Activated CD4-positive, alpha-beta T cell treated with anti-CD3 and anti-CD28 coated beads, Interleukin-2, amount 50 U/mL, for 24 hours (primary cell): ENCODE measurements around the gene MFSD2B.
"Not testable (repeated sequence)": the region's sequence is repeated elsewhere in the genome, so short reads cannot be mapped to it uniquely, and the experiment has no call there.

ENCODE experiments used
- DNase-seq, 2 donors: peaks; one replicate each; pipeline ENCODE4 v3.0.0-alpha.2; 2020; ENCODE audit warnings: low read depth in 1 of 2, low spot score in 1 of 2

Gene MFSD2B, protein sequence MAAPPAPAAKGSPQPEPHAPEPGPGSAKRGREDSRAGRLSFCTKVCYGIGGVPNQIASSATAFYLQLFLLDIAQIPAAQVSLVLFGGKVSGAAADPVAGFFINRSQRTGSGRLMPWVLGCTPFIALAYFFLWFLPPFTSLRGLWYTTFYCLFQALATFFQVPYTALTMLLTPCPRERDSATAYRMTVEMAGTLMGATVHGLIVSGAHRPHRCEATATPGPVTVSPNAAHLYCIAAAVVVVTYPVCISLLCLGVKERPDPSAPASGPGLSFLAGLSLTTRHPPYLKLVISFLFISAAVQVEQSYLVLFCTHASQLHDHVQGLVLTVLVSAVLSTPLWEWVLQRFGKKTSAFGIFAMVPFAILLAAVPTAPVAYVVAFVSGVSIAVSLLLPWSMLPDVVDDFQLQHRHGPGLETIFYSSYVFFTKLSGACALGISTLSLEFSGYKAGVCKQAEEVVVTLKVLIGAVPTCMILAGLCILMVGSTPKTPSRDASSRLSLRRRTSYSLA

DNA sequence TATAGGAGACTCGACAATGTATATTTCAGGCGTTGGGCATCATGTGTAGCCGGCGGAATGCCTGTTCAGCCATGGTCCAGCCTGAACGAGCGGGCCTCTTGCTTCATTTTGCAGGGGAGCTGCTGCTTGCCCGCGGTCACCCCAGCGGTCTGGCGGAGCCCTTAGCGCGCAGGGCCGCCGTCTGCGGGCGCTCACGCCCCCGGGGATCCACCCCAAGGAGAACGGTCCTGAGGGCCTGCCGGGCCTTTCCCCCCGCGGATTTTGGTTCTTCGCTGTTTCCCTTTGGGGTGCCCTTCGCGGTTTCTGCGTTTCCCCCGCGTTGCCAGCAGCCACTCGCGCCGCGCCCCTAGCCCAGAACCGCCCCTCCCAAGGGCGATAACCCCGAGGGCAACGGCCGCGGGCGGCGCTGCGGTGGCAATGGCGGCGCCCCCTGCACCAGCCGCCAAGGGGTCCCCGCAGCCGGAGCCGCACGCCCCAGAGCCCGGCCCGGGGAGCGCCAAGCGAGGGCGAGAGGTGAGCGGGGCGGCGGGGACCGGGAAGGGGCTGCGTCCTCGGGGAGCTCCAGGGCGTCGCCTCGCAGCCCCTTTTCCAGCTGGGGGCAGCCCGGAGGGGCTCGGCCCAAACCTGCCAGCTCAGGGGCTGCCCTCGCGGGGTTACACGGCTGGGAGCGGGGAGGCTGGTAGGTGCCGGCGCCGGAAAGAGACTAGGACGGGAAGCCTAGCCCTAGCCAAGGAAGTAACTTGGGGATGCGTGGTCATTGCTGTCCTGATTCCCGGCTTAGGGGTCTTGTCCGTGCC is at the start of gene MFSD2B:
TSS of gene MFSD2B (plus strand) at position 406 of the 797 bp plus-strand sequence. CDS start at position 418, 12 bp downstream.
- DNase-seq = no peak

DNA sequence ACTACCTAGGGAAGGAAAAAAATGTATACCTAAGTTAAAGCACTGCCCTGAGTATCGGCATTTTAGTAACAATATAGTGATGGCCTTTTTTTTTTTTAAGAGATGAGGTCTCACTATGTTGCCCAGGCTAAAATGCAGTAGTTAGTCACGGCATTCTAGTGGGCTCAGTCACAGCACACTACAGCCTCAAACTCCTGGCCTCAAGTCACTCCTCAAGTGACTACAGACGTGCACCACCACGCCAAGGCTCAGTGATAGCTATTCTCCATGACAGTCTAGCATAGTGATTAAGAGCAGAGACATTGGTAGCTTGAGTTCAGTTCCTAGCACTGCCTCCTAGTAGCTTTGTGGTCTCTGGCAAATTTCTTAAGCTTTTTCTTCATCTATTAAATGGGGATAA is 42.0 kb upstream of the MFSD2B start:
- DNase-seq = no peak

DNA sequence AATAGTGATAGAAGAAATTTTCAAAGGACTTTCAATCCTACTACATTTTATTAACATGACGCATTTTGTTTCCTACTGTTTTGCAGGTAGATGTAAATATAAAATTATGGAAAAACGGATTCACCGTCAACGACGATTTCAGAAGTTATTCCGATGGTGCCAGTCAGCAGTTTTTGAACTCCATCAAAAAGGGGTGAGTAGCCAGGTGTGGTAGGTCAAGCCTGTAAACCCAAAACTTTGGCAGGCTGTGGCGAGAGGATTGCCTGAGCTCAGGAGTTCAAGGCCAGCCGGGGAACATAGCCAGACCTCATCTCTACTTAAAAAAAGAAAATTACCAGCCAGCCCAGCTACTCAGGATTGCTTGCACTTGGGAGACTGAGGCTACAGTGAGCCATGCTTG is 33.0 kb upstream of the MFSD2B start:
- DNase-seq = no peak

DNA sequence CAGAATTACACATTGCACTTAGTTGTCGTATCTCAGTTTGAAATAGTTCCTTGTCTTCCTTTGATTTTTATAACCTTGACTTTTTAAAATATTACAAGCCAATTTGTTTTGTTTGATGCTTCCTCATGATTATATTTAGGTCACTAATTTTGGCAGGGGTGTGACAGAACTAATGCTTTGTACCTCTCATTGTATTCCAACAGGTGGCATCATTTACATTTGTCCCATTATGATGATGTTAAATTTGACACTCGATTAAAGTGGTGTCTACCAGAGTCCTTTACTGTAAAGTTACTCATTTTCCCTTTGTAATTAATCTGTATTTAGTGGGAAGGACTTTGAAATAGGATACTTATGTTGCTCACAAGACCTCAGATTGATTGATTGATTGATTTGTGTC is 21.5 kb upstream of the MFSD2B start:
- no peak for DNase-seq

DNA sequence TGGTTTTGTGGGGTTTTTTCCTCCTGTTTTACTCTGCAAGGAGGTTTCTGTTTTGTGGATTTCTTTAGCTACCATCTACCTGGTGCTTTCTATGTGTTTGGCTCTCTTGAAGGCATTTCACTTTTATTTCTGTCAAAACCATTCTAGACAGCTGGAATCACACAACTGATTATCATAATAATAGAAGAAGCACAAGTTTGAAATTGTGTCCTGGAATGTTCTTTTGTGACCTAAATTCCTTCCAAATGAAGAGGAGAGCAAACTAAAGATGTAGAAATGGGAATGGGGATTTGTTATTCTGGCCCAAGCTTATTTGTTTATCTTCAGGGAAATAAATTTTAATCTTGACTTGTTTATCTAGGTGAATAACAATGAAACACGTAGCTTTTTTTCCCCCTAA is 17.0 kb upstream of the MFSD2B start:
- DNase-seq = no peak

DNA sequence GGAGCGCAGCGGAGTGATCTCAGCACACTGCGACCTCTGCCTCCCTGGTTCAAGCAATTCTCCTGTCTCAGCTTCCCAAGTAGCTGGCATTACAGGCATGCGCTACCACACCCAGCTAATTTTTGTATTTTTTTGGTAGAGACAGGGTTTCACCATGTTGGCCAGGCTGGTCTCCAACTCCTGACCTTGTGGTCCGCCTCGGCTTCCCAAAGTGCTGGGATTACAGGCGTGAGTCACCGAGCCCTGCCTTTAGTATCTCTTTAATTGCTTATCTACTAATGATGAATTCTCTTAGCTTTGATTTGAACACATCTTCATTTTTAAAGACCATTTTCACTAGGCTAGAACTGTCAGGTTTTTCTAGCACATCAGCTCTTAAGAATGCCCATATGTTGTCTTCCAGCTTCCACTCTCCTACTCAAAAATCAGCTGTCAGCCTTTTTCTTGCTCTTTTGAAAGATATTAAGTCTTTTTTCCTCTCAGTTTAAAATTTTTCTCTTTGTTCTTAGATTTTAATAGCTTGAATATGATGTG is 16.1 kb upstream of the MFSD2B start:
- no peak for DNase-seq

DNA sequence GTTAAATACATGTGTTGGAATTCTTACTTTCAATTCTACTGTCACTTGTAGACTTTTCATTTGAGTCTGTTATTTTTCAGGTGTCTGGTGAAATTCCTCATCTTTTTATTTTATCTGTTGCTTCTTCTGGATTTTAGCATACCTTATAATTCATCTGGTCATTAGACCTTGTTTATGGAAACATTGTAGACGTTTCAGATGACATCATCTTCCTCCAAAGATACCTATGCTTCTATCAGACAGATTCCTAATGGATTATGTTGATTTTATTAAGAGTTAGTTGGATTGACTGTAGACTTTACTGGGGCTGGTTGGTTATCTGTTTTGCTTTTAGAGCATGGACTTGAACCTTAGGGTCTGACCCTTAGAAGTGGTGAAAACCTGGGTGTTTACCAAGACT is 15.3 kb upstream of the MFSD2B start:
- no peak for DNase-seq

DNA sequence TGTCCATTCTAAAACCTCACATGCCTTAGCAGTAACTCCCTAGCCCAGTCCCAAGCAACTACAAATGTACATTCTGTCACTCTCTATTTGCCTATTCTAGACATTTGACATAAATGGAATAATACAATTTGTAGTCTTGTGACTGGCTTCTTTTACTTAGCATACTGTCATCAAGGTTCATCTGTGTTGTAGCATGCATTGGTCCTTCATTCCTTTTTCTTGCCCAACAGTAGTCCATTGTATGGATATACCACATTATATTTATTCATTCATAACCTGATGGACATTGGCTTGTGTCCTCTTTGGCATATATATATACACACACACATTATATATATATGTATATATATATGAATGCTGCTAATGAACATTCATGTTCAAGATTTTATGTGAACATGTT is 2.2 kb upstream of the MFSD2B start:
- DNase-seq = no peak

DNA sequence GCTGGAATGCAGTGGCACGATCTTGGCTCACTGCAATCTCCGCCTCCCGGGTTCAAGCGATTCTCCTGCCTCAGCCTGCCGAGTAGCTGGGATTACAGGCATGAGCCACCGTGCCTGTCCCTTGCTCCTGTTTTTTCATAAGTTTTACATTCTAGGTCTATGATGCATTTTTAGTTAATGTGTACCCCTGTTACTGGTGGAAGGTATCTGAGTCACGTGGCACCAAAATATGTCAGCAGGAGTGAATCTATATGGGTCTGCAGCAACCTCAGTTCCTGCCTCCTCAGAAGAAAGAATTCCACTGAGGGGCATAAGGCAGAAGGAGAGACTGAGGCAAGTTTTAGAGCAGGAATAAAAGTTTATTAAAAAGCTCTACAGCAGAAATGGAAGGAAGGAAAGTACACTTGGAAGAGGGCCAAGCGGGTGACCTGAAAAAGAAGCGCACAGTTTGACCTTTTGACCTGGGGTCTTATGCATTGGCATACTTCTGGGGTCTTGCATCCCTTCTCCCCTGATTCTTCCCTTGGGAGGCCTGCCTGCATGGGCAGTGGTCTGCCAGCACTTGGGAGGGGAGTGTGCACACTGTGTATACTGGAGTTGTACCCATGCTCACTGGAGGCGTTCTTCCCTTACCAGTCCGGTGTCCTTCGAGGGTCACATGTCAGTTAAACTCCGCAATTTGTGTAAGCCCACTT is 1.1 kb upstream of the MFSD2B start:
- DNase-seq = no peak

DNA sequence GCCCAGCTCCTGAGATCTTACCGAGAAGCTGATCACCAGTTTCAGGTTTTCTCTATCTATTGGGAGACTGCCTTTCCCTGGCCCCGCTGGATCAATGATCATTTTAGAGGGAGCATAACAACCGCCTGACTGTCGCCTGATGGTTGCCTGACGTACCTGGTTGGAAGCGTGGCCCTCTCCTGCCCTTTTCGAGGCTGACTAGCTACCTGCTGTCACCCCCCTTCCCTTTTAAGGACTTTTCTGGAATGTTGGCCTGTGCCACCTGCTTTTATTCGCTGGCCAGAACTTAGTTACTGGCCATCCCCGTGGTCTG is 562 bp upstream of the MFSD2B start:
- DNase-seq = no peak

DNA sequence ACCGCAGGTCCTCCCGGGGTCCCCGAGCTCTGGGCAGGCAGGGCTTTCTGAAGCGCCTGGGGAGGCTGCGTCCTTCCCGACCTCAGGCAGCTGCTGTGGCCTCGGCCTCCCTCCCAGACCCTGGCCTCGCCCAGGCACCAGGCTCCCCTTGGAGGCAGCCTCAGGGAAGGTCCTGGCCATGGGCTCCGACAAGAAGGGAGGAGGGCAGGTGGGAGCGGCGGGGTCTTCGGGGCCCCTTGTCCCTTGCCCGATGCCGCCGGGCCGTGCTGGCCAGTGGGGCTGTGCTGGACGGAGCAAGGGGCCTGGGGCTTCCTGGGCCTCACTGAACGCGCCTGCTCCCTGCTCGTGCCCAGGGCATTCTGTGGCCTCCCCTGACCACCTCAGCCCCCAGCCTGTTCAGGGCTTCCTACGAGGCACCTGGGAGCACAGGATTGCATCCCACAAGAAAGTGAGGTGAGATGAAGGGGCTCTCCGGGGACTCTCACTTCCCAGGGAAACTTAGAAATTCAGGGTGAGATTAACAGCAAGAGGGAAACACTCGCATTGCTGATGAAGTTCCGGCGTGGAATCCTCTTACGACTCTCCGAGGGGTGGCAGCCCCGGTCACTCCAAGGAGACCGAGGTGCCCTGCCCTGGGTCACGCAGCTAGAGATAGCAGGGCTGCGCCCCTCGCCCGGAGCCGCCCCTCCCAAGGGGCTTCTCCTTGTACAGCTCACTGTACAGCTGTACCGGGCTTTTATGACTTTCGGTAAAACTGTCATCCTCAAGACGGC is 778 bp downstream of the MFSD2B start:
- no peak for DNase-seq

DNA sequence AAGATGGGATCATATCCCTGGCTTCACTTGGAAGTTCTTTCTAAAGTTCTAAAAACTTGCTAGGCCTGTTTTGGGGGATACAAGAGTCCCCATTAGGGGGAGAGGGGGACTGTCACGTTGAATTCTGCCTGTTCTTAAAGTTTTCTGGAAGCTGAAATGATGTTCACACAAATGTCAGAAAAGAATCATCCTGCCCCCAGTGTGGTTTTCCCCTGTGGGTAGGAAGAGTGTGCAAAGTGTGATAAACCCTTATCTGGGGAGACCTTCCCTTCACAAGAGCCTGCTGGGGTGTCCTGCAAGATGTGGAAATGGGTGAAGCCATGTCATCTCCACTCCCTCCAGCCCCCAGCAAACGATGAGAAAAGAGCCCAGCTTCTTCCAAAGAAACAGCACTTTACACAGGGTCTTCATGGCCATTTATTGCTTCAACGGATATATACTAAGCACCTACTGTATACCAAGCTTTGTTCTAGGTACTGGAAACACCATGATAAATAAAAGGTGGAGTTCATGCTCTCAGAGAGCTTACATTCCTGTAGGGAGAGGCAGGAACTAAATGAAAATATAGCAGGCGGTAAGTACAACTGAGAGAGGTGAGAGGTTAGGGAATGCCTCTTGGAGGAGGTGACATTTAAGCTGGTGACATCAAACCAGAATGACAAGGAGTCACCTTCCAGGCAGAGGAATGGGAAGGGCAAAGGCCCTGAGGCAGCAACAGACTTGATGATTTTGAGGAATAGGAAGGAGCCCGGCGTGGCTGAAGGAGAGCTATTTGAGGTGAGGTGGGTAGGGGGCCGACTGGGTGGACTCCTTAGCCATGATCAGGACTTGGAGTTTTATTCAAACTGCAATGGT is 1.6 kb downstream of the MFSD2B start:
- no peak for DNase-seq

DNA sequence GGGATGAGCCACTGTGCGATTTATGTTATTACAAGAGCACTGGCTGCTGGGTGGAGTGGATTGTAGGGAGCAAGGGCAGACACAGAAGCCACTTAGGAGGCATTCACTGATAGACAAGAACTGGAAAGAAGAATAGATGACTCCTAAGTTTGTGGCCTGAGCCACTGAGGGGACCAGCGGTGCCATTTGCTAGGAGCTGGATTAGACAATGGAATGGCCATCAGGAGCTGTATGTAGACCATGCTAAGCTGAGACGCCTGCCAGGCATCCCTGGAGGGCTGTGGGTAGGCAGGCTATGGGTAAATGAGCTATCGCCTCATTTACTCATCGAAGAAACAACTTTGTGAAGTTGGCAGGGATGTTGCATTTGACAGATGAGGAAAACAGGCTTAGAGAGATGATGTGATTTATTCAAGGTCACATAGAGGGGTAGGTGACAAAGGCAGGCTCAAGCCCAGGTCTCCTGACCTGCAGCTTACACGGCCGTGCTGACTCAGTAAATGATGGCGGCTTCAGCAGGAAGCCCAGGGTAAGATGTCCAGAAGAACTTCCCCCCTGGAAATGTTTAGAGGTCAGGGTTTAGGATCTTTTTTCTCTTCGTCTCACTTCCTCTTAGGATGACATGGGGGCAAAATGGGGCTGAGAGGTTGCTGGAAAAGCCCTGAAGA is 2.8 kb downstream of the MFSD2B start:
- no peak for DNase-seq

DNA sequence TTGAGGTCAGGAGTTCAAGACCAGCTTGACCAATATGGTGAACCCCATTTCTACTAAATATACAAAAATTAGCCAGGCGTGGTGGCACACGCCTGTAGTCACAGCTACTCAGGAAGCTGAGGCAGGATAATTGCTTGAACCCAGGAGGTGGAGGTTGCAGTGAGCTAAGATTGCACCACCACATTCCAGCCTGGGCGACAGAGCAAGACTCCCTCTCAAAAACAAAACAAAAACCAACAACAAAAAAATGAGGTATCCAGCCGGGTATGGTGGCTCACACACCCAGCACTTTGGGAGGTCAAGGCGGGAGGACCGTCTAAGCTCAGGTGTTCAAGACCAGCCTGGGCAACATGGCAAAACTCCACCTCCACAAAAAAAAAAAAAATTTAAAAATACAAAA is 5.0 kb downstream of the MFSD2B start:
- DNase-seq = not testable (repeated sequence)

DNA sequence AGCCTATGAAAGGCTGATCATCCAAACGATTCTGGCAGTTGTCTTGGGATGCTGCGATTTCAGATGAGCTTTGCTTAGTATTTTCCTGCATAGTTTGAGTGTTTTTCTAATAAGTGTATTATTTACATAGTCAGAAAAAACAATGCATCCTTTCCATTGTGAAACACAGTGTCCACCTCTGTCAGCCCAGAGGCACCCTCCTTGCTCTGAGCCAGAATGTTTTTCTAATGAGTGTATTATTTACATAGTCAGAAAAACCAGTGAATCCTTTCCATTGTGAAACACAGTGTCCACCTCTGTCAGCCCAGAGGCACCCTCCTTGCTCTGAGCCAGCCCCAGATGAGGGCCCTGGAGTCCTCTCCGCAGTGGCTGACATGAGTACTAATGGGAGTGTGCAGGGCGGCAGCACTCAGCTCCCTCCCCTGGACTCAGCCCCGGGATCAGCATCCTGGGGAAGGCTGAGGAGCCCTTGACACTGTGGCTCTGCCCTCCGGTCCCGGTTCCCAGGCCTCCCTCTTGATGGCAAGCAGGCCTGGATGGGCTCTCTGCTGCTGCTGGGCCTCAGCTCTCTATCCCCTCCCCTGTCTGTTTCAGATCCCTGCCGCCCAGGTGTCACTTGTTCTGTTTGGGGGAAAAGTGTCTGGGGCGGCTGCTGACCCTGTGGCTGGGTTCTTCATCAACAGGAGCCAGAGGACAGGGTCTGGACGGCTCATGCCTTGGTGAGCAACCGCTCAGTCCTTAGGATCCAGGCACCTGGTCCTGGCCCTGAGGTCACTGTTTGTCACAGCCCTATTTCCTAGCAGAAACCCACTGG is 5.9 kb downstream of the MFSD2B start:
- DNase-seq = no peak

DNA sequence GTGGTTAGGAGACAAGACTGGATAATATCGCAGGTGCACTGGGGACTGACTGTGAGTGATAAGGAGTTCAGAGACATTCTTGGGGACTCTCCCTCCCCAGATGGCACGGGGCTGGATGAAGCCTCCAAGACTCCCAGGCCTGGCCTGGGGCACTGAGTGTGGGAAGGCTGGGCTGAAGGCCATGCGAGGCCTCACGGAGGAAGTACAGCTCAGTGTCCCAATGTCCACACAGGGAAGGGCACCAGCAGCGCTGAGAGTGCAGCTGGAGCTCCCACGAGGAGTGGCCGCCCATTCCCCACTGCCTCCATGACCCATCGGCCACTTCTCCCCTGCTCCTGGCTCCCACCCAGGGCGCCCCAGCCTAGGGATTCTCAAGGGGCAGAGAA is 6.5 kb downstream of the MFSD2B start:
- DNase-seq = no peak

DNA sequence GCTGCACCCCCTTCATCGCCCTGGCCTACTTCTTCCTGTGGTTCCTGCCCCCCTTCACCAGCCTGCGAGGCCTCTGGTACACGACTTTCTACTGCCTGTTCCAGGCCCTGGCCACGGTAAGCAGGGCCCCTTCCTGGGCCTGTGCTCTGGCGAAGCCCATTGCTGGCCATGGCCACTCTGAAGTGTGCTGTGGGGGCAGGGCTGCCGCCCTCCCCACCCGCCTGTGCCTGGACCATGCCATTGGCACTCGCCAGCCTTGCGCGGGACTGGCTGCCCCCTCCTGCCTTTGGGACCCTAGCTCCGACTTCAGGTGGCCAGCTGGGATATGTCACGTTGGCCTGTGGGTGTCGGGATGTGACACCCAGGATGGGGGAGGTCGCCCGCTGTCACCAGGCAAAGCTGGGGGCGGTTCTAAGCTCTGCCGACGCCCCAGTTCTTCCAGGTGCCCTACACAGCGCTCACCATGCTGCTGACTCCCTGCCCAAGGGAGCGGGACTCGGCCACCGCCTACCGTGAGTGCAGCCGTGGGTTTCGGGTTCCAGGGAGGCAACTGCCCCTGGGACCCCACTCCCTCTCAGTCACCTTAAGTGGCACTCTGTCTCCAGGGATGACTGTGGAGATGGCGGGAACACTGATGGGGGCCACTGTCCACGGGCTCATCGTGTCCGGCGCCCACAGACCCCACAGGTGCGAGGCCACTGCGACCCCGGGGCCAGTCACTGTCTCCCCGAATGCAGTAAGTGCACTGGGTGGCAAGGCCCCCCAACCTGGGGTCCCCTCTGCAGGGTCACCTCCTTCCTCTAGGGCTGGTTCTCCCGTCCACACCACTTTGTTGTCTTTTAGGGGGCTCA is 7.2 kb downstream of the MFSD2B start:
- DNase-seq = no peak

DNA sequence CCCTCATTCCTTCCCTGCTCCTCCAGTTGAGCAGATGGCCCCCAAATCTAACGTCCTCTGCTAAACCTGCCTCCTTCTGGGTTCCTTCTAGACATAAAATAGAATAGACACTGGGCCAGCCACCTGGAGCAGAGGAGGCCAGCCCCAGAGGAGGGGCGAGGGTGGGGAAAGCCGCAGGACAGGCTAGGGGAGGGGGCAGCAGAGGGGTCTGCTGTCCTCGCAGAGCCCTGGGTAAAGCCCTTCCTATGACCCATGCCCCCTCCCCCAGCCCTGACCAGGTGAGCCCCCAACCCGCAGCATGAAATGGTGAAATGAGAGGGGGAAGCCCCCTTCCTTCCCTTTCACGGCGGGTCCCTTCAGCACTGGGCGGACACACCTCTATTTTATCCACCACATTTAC is 7.8 kb downstream of the MFSD2B start:
- DNase-seq = no peak
